GM10266 (cell line): ENCODE measurements around the gene CES3.

Experiments used
- DNase-seq: peaks from one replicate; pipeline ENCODE4 v3.0.0; 2012; ENCODE audit errors: extremely low spot score
- TF ChIP-seq, protein P1 (sequence below): IDR thresholded peaks from 2 replicates; pipeline ENCODE4 v1.5.1; 2012; ENCODE audit warnings: mild to moderate bottlenecking, low read depth; ENCODE audit not compliant: control insufficient read depth, insufficient read depth; ENCODE audit errors: missing control alignments

The CES3 gene

DNA sequence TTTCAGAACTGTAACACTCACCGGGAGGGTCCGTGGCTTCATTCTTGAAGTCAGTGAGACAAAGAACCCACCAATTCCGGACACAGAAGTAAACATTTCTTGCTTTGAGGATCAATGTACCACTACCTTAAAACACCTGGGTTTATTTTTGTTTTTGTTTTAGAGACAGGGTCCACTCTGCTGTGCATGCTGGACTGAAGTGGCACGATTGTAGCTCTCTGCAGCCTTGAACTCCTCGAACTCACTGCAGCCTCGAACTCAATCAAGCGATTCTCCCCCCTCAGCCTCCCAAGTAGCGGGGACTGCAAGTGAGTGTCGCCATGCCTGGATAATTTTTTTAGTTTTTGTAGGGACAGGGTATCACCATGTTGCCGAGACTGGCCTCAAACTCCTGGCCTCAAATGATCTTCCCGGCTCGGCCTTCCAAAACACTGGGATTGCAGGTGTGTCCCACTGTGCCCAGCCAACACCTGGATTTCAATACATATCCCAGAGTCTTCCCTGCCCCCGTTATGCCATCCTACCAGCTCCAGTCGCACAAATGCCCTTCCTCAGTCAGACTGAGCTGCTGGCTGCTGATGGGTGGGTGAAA, 14.3 kb downstream of the CES3 start:
- TF ChIP-seq, protein P1, sequence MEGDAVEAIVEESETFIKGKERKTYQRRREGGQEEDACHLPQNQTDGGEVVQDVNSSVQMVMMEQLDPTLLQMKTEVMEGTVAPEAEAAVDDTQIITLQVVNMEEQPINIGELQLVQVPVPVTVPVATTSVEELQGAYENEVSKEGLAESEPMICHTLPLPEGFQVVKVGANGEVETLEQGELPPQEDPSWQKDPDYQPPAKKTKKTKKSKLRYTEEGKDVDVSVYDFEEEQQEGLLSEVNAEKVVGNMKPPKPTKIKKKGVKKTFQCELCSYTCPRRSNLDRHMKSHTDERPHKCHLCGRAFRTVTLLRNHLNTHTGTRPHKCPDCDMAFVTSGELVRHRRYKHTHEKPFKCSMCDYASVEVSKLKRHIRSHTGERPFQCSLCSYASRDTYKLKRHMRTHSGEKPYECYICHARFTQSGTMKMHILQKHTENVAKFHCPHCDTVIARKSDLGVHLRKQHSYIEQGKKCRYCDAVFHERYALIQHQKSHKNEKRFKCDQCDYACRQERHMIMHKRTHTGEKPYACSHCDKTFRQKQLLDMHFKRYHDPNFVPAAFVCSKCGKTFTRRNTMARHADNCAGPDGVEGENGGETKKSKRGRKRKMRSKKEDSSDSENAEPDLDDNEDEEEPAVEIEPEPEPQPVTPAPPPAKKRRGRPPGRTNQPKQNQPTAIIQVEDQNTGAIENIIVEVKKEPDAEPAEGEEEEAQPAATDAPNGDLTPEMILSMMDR = no peak
- no peak for DNase-seq

DNA sequence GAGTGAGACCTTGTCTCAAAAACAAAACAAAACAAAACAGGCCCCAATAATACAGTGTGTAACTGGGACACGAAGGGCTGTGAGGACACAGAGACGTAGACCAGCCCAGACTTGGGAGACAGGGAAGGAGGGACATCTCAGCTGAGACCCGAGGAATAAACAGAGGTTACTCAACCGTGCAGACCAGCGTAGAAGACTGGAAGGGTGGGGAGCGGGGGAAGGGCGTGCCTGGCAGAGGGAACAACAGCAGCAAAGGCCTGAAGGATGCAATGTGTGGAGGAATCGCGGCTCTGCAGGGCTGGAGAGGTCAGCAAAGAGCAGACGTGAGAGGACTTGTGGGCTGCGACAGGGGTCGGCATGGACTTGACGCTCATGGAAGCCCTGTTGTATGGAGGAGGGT, 15.7 kb downstream of the CES3 start:
- TF ChIP-seq, protein P1 = no peak
- DNase-seq = no peak

DNA sequence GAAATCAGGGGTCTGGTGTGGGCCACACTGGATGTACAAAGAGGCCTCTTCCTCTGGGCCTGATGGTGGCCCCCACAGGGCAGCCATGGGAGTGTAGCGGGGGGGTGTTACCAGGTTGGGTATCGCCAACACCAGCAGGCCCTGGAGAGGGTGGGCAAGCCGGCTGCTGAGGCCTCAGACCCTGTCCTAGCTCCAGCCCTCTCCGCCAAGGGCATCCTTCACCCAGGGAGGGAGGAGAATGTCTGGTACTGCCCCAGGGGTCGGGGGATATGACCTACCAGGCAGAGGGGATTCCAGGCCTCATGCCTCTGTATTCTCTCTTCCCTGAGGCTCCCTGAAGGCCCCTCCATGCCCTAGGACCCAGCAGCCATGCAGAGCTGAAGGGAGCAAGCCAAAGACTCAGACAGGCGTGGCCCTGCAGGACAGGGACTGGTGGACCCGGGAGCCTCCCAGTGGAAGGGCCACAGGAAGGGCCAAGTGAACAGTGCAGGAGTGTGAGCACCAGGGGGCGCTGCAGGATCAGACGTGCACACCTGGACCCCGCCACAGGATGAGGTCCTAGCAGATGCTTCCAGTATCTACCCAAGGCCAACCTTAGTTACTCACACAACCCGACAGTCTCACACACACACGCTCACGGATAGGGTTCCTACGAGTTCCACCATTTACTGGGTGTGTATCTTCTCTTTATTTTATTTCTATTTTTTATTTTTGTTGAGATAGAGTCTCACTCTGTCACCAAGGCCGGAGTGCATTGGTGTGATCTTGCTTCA, 16.5 kb downstream of the CES3 start:
- peak; percentile 91 for DNase-seq
- TF ChIP-seq, protein P1 = peak; percentile 98

DNA sequence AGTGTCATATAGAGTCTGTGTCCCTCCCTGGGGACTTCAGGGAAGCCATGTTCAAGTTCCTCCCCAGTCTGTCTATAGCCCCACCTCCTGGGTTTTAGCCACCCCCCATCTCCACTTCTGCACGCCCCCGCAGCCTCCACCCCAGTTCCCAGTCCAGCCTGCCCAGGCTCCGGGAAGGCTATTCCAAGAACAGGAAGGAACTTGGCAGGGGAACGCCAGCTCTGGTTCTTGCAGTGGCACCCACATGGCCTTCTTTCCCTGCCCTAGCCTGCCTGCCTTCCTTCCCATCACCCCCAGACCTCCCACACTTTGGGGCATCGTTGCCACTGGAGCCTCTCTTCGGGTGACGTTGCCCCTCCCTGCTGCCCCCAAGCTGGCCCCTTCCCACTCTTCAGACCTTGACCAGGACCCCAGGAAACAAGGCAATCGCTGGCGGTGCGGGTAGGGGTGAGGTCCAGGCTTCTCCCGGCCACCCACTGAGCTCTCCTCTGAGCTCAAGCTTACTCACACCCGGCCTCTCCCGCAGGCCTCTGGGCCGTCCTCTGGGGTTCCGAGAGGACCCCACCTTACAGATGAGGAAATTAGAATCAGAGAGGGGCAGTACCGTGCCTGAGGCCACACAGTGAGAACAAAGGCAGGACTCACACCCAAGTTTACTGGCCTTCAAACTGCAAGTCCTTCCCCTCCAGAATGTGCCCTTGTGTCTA, 18.1 kb downstream of the CES3 start:
- TF ChIP-seq, protein P1 = no peak
- DNase-seq = no peak

DNA sequence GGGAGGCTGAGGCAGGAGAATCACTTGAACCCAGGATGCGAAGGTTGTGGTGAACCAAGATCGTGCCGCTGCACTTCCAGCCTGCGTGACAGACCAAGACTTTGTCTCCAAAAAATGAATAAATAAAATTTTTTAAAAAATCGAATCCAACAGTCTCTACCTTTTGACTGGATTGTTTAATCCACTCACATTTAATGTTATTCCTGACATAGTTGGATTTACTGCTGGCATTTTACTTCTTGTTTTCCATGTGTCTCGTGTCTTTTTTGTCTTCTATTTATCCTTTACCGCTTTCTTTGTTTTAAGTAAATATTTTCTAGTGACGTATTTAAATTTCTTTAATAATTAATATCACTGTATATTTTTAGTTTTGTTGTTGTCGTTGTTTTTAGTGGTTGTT, 22.0 kb downstream of the CES3 start:
- TF ChIP-seq, protein P1 = no peak
- no peak for DNase-seq

DNA sequence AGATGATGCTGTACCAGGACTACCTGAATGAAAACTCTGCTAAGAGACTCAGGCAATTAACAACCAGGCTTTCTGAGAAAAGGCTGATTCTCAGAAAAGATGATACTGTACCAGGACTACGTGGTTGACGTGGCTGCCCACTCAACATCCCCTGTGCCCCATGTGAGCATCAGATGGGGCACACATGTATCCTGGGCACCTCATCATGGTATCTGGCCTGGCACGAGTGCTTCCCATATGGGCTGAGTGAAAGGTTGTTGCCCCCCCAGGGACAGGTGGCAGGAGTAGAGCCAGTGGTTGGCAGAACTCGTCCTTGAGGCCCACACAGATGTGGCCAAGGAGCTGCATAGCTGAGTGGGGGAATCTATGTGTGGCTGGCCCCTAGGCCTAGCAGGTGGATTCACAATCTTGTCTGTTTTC, 23.8 kb downstream of the CES3 start:
- DNase-seq = no peak
- TF ChIP-seq, protein P1 = no peak

DNA sequence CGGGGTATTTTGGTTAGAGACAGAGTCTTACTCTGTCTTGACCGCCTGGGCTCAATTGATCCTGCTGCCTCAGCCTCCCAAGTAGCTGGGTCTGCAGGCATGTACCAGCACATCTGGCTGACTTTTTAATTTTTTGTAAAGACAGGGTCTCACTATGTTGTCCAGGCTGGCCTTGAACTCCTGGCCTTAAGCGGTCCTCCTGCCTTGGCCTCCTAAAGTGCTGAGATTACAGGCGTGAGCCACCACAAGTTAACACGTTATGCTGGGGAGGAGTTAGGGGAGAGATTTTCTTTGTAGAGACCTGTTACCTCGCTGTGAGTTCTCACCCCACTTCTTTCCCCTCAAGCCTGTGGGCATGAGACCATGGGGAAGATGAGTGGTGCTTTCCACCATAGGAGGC, 25.5 kb downstream of the CES3 start:
- no peak for DNase-seq
- TF ChIP-seq, protein P1 = no peak
